ENCODE results near the gene RGMA.

DNA sequence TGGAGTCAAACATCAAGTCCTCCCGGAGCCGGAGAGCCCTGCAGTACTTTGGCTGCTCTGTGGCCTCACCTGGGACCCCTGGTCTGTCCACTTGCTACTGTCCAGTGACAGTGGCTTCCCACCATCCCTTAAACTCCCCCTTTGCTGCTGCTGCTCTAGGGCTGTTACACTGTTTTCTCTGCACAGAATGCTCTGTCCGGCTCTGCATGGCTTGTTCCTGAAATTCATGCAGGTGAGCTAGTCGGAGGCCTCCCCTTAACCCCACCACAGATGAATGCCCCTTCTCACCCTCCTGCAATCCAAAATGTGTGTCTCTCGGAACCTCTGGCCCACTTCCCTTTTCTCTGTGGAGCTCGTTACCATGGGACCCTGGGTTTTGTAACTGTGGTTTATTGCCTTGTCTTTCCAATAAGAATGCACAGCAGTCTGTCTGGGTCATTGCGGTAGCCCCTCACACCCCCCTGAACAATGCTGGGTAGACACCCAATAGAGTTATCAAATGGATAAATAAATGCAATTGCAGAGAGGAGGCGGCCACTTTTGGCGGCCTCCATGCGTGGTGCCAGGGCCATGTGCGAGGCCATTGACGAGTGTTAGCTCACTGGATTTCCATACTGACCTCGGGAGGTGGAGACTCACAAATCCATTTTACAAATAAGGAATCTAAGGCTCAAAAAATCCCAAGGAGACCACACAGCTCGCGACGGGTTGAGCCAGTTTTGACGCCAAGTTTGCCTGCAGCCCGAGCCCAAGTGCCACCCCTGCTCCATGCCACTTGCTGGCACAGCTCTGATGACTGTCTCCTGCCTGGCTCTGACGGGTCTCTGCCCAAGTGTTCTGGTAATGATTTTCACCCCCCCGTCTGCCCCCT lies 48.5 kb downstream of the RGMA start:
- TF ChIP-seq, protein P1, sequence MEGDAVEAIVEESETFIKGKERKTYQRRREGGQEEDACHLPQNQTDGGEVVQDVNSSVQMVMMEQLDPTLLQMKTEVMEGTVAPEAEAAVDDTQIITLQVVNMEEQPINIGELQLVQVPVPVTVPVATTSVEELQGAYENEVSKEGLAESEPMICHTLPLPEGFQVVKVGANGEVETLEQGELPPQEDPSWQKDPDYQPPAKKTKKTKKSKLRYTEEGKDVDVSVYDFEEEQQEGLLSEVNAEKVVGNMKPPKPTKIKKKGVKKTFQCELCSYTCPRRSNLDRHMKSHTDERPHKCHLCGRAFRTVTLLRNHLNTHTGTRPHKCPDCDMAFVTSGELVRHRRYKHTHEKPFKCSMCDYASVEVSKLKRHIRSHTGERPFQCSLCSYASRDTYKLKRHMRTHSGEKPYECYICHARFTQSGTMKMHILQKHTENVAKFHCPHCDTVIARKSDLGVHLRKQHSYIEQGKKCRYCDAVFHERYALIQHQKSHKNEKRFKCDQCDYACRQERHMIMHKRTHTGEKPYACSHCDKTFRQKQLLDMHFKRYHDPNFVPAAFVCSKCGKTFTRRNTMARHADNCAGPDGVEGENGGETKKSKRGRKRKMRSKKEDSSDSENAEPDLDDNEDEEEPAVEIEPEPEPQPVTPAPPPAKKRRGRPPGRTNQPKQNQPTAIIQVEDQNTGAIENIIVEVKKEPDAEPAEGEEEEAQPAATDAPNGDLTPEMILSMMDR (IDR thresholded peaks at IDR 0.05) = no peak
- TF ChIP-seq EZH2 (IDR thresholded peaks at IDR 0.05; ENCODE audit: borderline replicate concordance, insufficient read depth, low read depth, low read length, poor library complexity, severe bottlenecking) = no peak
